Transverse colon (tissue), 3 donors: ENCODE results near the gene ALDH1L2.

ENCODE experiments used
- EP300 ChIP-seq: sonication (generic); formaldehyde crosslinking; IDR thresholded peaks from one replicate; pipeline ENCODE4 v1.6.1; 2017; ENCODE audit warnings: antibody characterized with exemption, low read depth
- TF ChIP-seq, protein P1 (sequence below), 5 experiments: fragments of 200-600 bp in 3 of 5; fragments of 450-650 bp in 2 of 5; sonication (generic) in 3 of 5; IDR thresholded peaks; 1 replicate in 2 of 5; 2 replicates in 3 of 5; pipeline ENCODE4 v1.5.1; 2016 to 2017; ENCODE audit warnings: antibody characterized with exemption in 5 of 5, inconsistent platforms in 3 of 5, mild to moderate bottlenecking in 2 of 5, moderate library complexity in 1 of 5

DNA sequence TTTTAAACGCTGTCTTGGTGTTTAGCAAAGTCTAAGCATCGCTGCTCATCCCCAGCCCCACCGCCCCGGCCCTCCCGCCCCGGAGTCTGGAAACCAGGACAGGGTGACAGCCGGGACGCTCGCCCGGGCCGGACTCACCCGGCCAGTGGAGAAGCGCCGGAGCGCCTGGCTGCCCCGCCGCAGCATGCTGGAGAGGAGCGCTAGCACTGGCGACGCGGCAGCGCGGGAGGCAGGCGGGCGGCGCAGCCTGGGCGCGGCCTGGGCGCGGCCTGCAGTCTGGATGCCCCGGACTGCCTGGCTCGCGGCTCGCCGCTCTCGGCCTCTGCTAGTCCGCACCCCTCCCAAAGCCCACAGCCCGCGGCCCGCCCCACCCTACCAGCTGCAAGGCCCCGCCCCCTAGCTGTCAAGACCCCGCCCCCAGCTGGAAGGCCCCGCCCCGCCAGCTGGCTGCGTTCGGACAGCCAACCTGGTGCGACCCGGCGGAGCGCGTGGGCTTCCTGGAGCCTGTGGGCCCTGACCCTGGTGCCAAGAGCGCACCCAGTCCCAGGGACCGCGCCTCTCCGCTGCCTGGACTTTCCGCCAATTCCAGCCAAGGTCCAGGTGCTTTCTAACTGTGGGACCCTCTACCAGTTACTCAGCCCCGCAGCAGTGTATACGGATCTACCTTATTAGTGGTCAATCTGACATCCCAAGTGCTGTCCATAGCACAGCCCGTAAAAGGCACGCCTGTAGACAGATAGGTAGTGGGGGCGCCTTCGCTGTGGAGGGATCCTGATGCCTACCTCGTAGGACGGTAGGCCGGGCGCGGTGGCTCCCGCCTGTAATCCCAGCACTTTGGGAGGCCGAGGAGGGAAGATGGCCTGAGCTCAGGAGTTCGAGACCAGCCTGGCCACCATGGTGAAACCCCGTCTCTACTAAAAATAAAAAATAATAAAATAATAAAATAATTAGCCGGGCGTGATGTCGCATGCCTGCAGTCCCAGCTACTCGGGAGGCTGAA lies at the start of gene ALDH1L2:
- TF ChIP-seq, protein P1, sequence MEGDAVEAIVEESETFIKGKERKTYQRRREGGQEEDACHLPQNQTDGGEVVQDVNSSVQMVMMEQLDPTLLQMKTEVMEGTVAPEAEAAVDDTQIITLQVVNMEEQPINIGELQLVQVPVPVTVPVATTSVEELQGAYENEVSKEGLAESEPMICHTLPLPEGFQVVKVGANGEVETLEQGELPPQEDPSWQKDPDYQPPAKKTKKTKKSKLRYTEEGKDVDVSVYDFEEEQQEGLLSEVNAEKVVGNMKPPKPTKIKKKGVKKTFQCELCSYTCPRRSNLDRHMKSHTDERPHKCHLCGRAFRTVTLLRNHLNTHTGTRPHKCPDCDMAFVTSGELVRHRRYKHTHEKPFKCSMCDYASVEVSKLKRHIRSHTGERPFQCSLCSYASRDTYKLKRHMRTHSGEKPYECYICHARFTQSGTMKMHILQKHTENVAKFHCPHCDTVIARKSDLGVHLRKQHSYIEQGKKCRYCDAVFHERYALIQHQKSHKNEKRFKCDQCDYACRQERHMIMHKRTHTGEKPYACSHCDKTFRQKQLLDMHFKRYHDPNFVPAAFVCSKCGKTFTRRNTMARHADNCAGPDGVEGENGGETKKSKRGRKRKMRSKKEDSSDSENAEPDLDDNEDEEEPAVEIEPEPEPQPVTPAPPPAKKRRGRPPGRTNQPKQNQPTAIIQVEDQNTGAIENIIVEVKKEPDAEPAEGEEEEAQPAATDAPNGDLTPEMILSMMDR (IDR thresholded peaks at IDR 0.05): no peak
- no peak for TF ChIP-seq EP300
